Measurements from ENCODE around the gene DHRSX.
"Not testable (repeated sequence)": the region's sequence is repeated elsewhere in the genome, so short reads cannot be mapped to it uniquely, and the experiment has no call there.

Gene DHRSX

GRCh38 chrX:2423899-2424298 is 76.9 kb downstream of the DHRSX start:
- no peak for DNase-seq

- no peak for DNase-seq
Observed at GRCh38 chrX:2423282-2423681, 77.5 kb downstream of the DHRSX start.

- not testable (repeated sequence) for DNase-seq
Observed at GRCh38 chrX:2419418-2419817, 81.4 kb downstream of the DHRSX start.

- peak in 1 of 3 donors; percentile 19 for DNase-seq
Observed at GRCh38 chrX:2418000-2418399, 82.8 kb downstream of the DHRSX start.

- peak; percentile 11 to 46 (median 17) for DNase-seq
Observed at GRCh38 chrX:2416851-2417604, 83.7 kb downstream of the DHRSX start.

GRCh38 chrX:2414384-2414783 is 86.4 kb downstream of the DHRSX start:
- no peak for DNase-seq

GRCh38 chrX:2413969-2414368 is 86.8 kb downstream of the DHRSX start:
- DNase-seq: no peak

- DNase-seq: no peak
Observed at GRCh38 chrX:2412131-2412530, 88.6 kb downstream of the DHRSX start.

GRCh38 chrX:2410279-2411020 is 90.3 kb downstream of the DHRSX start:
- DNase-seq: no peak

GRCh38 chrX:2409796-2410195 is 91.0 kb downstream of the DHRSX start:
- DNase-seq: no peak

- DNase-seq: no peak
Observed at GRCh38 chrX:2408856-2409255, 91.9 kb downstream of the DHRSX start.

GRCh38 chrX:2406891-2407518 is 93.8 kb downstream of the DHRSX start:
- DNase-seq: no peak

GRCh38 chrX:2404776-2405175 is 96.0 kb downstream of the DHRSX start:
- DNase-seq: no peak

GRCh38 chrX:2402361-2402690 is 98.5 kb downstream of the DHRSX start:
- DNase-seq: no peak

- DNase-seq: no peak
Observed at GRCh38 chrX:2401590-2402360, 99.0 kb downstream of the DHRSX start.

- DNase-seq: no peak
Observed at GRCh38 chrX:2401201-2401589, 99.6 kb downstream of the DHRSX start.

GRCh38 chrX:2398064-2398656 is 102.6 kb downstream of the DHRSX start:
- no peak for DNase-seq

GRCh38 chrX:2397229-2398063 is 103.3 kb downstream of the DHRSX start:
- DNase-seq: no peak

GRCh38 chrX:2395261-2395992 is 105.3 kb downstream of the DHRSX start:
- no peak for DNase-seq

GRCh38 chrX:2391869-2392606 is 108.7 kb downstream of the DHRSX start:
- DNase-seq: no peak

Data from suppressor macrophage treated with lipopolysaccharide for 1 hour (primary cell).